GM12865 (cell line): ENCODE data around the gene BHLHE23.

Source experiments
- DNase-seq: peaks from one replicate; pipeline ENCODE4 v3.0.0; 2010; ENCODE audit warnings: low read depth
- H3K4me3 ChIP-seq: 2 replicates; pipeline ENCODE4 v1.5.1; 2011; ENCODE audit warnings: mild to moderate bottlenecking, low read depth, low read length, control low read depth
- TF ChIP-seq, protein P1 (sequence below): IDR thresholded peaks from 2 replicates; pipeline ENCODE4 v1.5.1; 2011; ENCODE audit warnings: low read length, control low read depth, low read depth, inconsistent platforms; ENCODE audit not compliant: insufficient read depth; ENCODE audit errors: missing control alignments

Gene BHLHE23

DNA sequence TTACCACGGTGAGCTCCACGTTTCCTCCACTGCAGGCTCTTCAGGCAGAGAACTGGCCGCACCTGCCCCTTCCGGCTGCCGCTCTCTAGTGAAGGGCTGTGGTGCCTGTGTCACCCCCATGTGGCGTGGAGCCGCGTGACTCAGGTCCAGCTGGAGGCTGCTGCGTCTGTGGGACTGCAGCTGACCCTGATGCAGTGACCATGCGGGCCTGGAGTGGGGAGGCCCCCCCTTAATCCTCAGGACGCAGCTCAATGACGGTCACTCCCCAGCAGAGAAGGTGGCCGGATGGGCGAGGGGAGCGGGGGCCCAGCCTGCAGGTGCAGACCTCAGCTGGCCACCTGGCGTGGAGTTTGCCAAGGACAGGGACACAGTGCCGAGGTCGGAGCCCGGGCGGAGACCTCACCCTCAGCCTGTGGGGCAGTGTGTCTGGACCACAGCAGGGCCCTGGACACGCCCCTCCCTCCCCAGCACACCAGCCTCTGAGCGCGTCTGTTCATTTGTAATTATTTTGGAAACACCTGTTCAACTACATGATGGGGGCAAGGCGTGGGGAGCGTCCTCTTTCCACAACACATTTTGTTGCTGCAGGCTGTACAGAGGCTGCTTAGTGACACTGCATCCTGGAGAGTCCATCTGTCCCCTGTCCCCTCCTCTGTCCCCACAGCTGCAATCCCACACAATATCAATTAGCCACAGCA, 10.7 kb downstream of the BHLHE23 start:
- H3K4me3 ChIP-seq, result no peak overlapping the region
- TF ChIP-seq, protein P1, sequence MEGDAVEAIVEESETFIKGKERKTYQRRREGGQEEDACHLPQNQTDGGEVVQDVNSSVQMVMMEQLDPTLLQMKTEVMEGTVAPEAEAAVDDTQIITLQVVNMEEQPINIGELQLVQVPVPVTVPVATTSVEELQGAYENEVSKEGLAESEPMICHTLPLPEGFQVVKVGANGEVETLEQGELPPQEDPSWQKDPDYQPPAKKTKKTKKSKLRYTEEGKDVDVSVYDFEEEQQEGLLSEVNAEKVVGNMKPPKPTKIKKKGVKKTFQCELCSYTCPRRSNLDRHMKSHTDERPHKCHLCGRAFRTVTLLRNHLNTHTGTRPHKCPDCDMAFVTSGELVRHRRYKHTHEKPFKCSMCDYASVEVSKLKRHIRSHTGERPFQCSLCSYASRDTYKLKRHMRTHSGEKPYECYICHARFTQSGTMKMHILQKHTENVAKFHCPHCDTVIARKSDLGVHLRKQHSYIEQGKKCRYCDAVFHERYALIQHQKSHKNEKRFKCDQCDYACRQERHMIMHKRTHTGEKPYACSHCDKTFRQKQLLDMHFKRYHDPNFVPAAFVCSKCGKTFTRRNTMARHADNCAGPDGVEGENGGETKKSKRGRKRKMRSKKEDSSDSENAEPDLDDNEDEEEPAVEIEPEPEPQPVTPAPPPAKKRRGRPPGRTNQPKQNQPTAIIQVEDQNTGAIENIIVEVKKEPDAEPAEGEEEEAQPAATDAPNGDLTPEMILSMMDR, result no peak
- DNase-seq, result no peak

DNA sequence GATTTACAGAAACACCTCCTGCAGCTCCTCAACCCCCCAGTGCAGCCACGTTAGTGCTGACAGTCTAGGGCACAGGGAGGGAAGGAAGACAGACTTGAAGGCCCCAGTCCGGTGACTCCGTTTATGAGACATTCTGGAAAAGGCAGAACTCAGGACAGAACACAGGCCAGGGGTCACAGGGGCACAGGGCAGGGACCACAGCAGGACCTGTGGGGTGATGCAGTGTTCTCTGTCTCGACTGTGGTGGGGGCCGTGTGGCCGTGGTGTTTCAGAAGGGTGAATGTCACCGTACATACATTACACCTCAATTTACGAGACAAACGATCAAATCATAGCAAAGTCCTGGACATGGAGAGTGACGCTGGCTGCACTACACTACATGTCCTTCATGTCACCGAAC, 11.3 kb downstream of the BHLHE23 start:
- DNase-seq, result no peak
- H3K4me3 ChIP-seq, result no peak overlapping the region
- TF ChIP-seq, protein P1, result no peak

DNA sequence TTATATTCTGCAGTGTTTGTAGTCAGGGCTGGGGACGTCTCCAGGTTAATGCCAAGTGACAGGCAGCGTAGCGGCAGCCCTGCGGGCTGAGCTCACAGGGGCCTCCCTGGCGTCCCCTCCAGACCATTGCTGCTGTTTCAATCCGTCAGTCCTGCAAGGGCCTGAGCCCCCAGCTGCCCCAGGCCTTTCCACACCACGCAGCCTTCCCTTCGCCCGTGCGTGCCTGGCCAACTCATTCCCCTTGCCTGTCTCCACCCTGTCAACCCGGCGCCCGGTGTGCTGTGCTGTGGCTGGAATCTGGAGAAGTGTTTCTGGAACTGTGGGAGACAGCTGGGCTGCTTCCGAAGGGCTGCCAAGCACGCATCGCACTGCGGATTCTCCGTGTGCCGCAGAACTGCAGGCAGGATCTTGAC, 11.9 kb downstream of the BHLHE23 start:
- no peak overlapping the region for H3K4me3 ChIP-seq
- TF ChIP-seq, protein P1, result no peak
- no peak for DNase-seq

DNA sequence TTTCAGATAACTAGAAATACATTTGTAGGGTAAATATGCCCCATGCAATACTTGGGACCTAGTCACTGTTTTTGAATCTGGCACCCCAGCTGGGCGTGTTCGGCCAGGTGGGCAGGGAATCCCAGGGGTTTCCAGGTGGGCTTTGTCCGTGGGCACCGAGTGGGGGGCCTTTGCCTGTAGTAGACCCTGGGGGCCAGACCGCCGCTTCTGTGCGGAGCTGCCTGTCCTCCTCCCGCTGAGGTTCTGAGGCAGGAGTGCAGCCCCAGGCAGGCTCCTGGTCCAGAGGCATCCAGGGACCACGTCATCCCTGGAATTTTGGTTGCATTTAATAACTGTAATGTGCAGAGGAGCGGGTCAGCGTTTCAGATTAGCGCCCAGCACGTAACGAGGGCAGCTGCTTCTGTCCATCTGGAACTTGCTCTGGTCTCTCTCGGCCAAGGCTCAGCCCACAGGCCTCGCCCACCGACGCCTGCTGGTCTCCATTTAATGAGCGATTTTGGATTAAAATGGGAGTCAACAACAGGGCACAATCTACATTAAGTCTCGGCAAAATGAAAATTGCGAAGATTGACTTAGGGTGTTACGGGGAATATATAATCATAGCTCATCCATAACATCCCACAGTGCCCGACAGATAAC, 12.8 kb downstream of the BHLHE23 start:
- no peak overlapping the region for H3K4me3 ChIP-seq
- DNase-seq, result no peak
- TF ChIP-seq, protein P1, result no peak

DNA sequence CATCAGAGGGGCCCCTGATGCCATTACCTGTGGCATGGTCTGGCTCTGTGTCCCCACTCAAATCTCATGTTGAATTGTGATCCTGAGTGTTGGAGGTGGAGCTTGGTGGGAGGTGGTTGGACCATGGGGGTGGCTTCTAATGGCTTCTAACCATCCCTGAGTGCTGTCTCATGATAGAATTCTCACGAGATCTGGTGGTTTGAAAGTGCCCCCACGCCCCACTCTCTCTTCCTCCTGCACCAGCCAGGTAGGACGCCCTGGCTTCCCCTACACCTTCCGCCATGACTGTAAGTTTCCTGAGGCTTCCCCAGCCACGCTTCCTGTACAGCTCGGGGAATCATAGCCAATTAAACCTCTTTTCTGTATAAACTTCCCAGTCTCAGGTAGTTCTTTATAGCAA, 14.9 kb downstream of the BHLHE23 start:
- no peak overlapping the region for H3K4me3 ChIP-seq
- DNase-seq, result no peak
- TF ChIP-seq, protein P1, result no peak

DNA sequence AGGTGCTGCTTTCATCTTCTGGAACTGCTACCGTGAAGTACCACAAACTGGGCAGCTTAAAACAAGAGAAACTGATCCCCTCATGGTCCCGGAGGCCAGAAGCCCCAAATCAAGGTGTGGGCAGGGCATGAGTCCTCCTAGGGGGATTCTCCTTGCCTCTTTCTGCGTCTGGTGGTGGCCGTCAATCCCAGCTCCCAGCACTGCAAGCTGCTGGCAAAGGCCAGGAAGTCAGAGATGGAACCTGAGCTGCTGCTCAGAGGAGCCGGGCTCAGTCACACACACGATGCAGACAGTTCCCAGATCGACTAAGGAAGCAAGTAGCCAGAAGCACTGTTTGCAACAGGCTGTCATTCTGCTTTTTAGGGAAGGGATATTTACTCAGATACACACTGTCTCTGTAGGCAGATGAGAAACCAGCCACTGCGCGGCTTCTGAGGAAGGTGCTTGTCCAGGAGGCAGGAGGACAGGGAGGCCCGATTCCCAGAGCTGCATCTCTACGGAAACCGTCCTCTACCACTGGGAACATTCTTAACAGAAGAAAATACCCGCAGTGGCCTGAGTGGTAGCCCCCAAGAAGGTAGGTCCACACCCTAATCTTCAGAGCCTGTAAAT, 15.5 kb downstream of the BHLHE23 start:
- DNase-seq, result no peak
- TF ChIP-seq, protein P1, result no peak
- no peak overlapping the region for H3K4me3 ChIP-seq

DNA sequence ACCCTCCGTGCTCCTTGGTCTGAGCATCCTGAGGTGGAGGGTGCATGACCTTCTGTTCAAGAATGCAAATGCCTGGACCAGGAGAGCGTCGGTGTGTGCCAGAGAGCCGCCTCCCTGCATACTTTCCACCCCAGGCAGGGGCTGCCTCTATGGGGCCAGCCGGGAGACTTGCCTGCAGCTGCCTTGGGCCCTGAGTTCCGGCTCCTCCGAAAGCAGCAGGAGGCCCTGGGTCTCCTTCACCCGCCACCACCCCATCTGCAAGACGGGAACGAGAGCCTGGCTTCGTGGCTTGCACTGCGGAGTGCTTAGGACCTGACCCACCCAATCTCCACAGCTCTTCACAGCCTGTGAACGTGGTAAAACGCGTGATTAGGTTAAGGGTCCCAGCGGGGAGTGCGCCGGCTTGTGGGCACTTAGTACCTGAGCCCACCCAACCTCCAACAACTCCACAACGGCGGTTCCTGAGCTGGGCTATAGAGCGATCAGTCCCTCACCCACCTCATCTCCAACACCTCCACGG, 16.4 kb downstream of the BHLHE23 start:
- TF ChIP-seq, protein P1, result no peak
- DNase-seq, result no peak
- no peak overlapping the region for H3K4me3 ChIP-seq
